GM04503 (cell line): Measurements from ENCODE around the gene ZNF516.

Experiments
- DNase-seq: peaks from one replicate; pipeline ENCODE4 v3.0.0-alpha.2; 2012; ENCODE audit warnings: low read depth

ZNF516 gene

GRCh38 chr18:76339246-76339620, 155.8 kb downstream of the ZNF516 start:
- DNase-seq, result no peak

- no peak for DNase-seq
Observed at GRCh38 chr18:76338619-76339245, 156.3 kb downstream of the ZNF516 start.

- DNase-seq, result no peak
Observed at GRCh38 chr18:76338088-76338487, 157.0 kb downstream of the ZNF516 start.

- DNase-seq, result no peak
Observed at GRCh38 chr18:76335859-76336640, 159.0 kb downstream of the ZNF516 start.

GRCh38 chr18:76328140-76328539, 166.9 kb downstream of the ZNF516 start:
- no peak for DNase-seq

- DNase-seq, result no peak
Observed at GRCh38 chr18:76323891-76324290, 171.2 kb downstream of the ZNF516 start.

GRCh38 chr18:76322686-76323085, 172.4 kb downstream of the ZNF516 start:
- DNase-seq, result no peak

GRCh38 chr18:76319366-76319765, 175.7 kb downstream of the ZNF516 start:
- DNase-seq, result no peak

GRCh38 chr18:76318607-76319006, 176.4 kb downstream of the ZNF516 start:
- DNase-seq, result no peak

GRCh38 chr18:76317136-76317535, 177.9 kb downstream of the ZNF516 start:
- no peak for DNase-seq

GRCh38 chr18:76315722-76316230, 179.3 kb downstream of the ZNF516 start:
- no peak for DNase-seq

GRCh38 chr18:76314496-76314895, 180.5 kb downstream of the ZNF516 start:
- no peak for DNase-seq

GRCh38 chr18:76314015-76314414, 181.0 kb downstream of the ZNF516 start:
- DNase-seq, result no peak
